NCI-H1048 (cell line): Measurements from ENCODE around the gene TIPARP.

ENCODE experiments used
- DNase-seq: peaks from one replicate; lab custom pipeline; 2025; lab: John Stamatoyannopoulos, UW

The TIPARP gene

GRCh38 chr3:156675830-156676767, 1.7 kb downstream of the TIPARP start:
- peak; percentile 45 for DNase-seq

GRCh38 chr3:156676768-156677479, 2.5 kb downstream of the TIPARP start:
- DNase-seq: no peak

DNA sequence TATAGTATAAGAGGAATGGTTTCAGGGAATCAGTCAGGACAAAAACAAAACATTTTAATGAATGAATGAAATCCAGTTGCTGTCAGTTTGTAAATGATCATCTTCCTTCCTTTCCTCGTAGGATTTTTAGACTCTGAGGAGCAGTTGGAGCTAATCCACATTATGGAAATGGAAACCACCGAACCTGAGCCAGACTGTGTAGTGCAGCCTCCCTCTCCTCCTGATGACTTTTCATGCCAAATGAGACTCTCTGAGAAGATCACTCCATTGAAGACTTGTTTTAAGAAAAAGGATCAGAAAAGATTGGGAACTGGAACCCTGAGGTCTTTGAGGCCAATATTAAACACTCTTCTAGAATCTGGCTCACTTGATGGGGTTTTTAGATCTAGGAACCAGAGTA, 3.1 kb downstream of the TIPARP start:
- no peak for DNase-seq

DNA sequence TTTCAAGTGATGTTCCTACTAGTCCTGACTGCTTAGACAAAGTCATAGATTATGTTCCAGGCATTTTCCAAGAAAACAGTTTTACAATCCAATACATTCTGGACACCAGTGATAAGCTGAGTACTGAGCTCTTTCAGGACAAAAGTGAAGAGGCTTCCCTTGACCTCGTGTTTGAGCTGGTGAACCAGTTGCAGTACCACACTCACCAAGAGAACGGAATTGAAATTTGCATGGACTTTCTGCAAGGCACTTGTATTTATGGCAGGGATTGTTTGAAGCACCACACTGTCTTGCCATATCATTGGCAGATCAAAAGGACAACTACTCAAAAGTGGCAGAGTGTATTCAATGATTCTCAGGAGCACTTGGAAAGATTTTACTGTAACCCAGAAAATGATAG, 3.8 kb downstream of the TIPARP start:
- no peak for DNase-seq

DNA sequence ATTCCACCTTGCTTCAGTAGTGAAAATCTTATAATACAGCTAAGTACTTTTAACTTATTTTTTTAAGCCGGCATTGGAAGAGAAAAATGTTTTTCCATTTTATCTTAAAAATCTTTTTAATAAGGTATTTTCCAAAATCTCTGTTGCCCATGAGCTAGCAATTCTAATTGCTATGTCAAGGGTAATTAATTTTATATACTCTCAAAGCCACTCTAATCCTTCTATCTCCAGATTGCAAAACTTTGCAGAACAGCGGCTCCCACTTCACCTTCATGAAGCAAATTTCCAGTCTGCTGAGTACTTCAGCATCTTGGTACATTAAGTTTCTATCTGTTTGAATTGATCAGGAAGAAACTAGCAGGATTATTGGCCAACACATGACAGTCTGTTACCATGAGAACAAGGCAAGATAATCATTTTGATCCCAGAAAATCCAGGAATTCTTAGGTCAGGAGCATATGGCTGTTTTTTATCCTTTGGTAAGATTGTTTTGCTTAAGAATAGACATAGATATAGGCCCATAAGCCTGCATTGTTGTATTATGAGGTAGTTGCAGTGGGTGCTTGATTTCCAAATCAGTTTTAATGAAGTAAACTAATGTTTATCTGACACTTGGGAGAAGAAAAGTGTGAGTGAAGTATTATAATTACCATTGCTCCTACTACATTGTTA, 6.0 kb downstream of the TIPARP start:
- DNase-seq: no peak

GRCh38 chr3:156681002-156681401, 6.6 kb downstream of the TIPARP start:
- DNase-seq: peak; percentile 46

DNA sequence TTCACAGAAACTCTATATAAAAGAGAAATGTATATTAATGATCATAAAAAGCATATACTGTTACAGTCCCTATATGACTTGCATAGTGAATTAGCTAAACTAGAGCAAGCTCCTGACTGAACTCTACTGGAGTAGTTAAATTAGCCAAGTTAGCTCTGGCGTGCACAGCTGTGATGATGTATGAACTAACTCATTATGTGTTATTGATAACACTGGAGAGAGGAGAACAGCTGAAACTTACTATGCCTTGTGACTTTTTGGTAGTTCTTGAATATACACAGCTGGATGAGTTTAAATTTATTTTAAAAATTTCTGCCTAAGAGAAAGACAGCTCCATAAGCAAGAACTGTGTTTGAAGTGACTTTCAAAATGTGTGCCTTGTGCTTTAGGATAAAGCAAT, 8.1 kb downstream of the TIPARP start:
- no peak for DNase-seq

DNA sequence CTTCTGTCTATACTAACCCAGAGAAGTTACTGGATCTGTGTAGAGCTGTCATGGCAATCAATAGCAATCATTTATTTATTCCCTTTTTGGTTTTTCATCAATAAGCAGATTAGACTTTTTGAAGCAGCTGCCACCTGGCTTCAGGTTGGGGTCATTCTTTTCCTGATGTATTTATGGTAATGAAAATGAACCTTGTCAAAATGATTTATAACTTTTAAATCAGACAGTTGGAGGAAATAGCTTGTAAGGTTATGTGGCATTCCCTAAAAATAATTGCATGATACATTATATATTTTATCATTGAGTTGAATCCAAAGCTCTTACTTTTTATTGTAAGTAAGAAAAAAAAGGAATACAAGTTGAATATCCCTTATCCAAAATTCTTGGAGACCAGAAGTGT, 8.6 kb downstream of the TIPARP start:
- DNase-seq: no peak

- no peak for DNase-seq
Observed at GRCh38 chr3:156685198-156685597, 10.8 kb downstream of the TIPARP start.

DNA sequence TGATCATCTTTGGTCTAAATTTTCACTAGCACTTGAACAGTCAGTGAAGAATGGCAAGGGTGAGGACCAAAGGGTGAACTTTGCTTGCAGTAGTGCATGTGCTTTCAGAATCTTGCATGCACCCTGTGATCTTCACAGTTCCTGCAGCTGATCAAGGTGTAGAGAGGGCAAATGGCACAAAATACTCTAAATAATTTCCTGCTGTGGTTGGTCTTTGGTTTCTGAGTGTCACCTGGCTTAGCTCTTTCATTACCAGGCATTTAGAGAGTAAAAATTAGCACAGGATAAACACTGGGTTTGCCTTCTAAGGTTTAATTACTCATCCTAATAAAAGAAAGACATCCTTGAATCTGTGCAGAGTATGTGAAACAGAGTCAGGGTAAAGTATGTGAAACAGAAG, 11.4 kb downstream of the TIPARP start:
- DNase-seq: no peak

DNA sequence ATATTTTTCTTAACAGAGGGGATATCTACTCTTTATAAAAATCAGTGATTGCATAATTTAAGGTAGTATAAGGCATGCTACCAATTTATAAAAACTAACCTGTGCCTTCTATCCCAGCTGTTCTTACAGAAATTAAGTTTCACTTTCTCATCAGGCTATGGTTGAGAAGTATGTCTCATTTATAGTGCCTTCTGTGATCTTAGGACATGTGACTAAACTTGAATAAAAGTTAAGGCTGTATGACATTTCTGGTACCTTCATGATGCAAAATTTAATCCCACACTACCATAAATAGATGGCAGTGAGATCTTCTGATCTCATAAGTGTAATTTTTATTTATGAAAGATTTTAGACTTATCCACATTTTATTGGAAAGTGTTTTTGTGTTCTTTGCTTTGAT, 12.6 kb downstream of the TIPARP start:
- DNase-seq: no peak

DNA sequence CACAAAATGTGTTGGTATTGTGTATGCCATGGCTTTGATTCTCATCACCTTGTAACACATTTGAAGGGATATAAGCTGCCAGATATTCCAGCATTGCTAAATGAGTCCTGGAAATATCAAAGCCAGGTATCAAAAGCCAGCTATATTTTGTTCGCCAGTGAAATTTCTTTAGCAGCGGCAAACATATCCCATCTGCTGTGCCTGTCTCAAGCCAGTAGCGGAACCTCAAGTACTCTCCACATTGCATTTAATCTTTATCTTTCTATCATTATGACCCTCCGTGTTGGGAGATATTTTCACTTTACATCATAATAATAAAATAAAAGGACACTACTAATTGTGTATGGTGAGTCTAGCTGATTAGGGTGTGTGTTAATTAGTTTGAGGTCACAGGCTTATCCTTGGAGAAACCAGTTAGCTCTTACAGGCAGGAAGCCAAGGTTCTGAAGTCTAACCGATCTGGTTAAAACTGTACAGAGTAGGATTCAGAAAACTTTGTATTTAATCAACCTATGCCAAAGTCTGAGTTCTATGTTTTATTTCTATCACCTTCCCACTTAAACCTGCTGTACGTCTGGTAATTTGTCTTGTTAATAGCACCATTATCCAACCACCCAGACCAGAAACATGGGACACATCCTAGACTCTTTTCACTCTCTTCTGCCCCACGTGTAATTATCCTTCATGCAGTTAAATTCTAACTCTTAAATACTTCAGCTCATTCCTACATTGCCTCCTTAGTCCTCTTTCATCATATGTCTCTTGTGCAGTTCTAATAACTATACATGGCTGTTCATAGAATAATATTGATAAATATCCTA, 14.5 kb downstream of the TIPARP start:
- no peak for DNase-seq

DNA sequence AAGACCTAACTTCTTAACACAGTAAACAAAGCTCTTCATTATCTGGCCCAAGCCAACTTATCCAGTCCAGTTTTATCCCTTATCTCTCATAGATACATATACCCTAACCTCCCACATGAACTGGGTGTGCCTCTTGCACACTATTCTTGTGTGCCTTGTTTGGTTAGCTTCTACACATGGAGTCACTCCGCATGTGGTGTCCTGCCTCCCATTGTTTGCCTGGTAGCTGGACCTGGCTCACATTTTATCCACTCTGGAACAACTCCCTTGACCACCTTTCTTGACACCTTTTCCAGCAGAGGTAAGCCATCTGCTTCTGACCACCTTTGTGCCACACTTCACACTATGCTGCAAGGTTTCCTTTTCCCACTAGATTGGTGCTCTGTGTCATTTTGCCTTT, 15.2 kb downstream of the TIPARP start:
- no peak for DNase-seq

- DNase-seq: no peak
Observed at GRCh38 chr3:156691920-156692319, 17.5 kb downstream of the TIPARP start.

- no peak for DNase-seq
Observed at GRCh38 chr3:156693166-156693565, 18.8 kb downstream of the TIPARP start.

DNA sequence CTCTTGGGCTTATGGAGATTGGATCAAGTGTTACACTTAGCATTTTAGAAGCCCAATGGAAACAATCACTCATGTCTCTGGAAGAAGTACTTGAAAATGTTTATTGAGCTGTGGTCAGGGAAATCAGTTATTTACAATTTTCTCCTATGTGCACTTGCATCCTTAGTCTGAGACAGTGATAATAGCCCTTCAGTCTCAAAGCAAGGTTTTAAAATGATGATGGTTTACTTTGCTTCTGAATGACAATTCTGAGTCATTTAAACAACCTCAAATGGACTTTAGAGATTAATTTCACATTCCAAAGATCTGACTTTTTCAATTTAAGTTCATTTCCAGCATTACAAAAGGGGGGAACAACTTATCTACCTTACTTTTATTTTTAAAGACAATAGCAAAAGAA, 20.1 kb downstream of the TIPARP start:
- no peak for DNase-seq

DNA sequence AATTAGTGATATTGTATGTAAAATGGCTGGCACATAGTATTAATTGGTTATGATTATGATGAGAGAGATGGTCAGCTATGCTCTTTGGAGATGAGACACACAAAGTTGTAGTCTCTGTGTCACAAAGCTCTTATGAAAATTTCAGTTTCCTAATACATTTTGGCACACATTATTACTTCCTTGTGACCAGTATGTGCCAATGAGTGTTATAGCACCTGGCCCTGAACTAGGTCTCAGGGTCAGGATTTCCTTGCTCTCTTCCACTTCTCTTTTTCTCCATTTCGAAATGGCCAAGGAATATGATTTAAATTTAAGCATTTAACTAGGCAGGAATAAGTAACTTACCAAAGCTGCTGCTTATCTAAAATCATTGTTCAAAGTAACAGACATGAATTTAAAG, 28.0 kb downstream of the TIPARP start:
- no peak for DNase-seq

DNA sequence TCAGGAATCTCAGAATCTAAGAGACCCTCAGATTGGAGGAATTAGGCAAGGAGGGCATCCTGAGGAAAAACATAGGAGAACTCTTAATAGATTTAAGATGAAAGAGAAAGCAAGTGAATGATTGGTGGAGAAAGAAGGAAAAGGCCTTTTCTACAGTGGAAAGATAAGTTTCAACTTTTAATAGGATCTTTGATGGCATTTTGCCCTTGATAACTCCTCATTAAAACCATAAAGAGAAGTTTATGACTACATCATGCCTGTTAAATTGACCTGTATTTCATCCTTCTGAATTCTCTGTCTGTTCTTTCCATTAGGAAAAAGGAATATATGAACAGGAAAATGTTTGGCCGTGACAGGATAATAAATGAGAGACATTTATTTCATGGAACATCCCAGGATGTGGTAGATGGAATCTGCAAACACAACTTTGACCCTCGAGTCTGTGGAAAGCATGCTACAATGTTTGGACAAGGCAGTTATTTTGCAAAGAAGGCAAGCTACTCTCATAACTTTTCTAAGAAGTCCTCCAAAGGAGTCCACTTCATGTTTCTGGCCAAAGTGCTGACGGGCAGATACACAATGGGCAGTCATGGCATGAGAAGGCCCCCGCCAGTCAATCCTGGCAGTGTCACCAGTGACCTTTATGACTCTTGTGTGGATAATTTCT, 30.1 kb downstream of the TIPARP start:
- DNase-seq: no peak

- DNase-seq: no peak
Observed at GRCh38 chr3:156705761-156706616, 31.6 kb downstream of the TIPARP start.

DNA sequence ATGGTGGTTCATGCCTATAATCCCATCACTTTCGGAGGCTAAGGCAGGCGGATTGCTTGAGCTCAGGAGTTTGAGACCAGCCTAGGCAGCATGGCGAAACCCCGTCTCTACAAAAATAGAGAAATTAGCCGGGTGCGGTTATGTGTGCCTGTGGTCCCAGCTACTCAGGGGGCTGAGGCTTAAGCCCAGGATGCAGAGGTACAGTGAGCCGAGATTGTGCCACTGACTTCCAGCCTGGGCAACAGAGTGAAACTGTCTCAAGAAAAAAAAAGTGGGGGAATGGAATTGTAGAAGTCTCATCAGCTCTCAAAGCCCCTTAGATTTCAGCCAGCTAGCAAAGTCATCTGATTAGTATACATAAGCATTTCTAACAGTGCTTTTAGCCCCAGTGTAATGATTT, 33.2 kb downstream of the TIPARP start:
- DNase-seq: no peak
